ENCODE measurements around the gene ABHD2. TPM values are rescaled to one million over a fixed set of nuclear protein-coding genes. Genes with fewer than 3 reads are reported as not detected.
A peak's percentile ranks its signal among the peaks of the same experiment; 100 is the strongest.

Gene ABHD2
- total and polyA plus RNA-seq, 9 donors = 17.0 to 107 (median 89.5) TPM

DNA sequence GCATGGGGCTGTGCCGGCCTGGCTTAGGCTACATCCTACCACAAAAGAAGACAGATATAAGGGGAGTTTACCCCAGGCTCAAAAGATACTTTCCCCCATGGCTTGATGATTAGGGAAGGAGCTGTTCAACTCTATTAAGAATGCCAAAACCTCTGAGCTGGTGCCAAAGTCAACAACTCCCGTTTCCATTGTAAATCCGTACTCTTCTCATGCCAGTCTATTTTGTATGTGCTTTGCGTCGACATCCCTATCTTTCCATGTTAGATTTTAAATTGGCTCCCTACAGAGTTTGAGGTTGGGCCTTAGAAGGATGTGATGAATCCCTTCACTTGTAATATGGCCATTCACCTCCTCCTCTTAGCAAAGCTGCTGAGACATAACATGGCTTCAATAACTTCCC is 86.2 kb downstream of the ABHD2 start:
- TF ChIP-seq POLR2A (IDR thresholded peaks at IDR 0.05) = no peak
- intact Hi-C loops (cut with DNase I) = loop anchor here in 3 of 4 donors (2.0 to 10.0 kb wide), 4 partner anchors 70 to 270 kb away; no protein-coding TSS in a partner anchor
- WGBS, 3 donors = 47 to 50% (median 50%) methylated on average over 5 of the region's 5 CpGs
- no peak for DNase-seq
- H3K36me3 ChIP-seq = no peaks in the 10 kb centered on the region
- H3K4me3 ChIP-seq = no peak overlapping the region
- H3K27me3 ChIP-seq = no peaks in the 10 kb centered on the region
- H3K27ac ChIP-seq = no peak overlapping the region
- H3K9me3 ChIP-seq = no peaks in the 10 kb centered on the region
- no peaks in the 10 kb centered on the region for H3K4me1 ChIP-seq (ENCODE audit: insufficient read depth)

DNA sequence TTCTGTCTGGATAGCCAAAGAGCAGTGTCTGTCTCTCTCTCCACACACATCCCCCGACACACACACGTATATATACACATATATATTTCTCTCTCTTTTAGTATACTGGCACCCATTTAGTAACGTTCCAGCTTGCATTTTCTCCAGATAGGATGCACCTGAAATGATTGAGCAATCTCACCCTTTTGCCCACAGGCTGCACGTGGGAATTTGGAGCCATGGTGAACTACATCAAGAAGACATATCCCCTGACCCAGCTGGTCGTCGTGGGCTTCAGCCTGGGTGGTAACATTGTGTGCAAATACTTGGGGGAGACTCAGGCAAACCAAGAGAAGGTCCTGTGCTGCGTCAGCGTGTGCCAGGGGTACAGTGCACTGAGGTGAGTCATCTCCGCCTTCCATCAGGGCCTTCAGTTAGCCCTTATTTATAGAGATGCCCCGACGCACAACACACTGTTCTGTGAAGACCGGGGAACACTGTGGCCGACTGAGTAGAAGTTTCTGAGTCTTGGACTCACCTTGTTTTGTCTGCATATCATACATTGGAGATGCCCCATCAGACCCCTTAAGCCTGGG is 87.4 kb downstream of the ABHD2 start:
- no peak overlapping the region for H3K4me3 ChIP-seq
- no peaks in the 10 kb centered on the region for H3K27me3 ChIP-seq
- TF ChIP-seq, protein P1, sequence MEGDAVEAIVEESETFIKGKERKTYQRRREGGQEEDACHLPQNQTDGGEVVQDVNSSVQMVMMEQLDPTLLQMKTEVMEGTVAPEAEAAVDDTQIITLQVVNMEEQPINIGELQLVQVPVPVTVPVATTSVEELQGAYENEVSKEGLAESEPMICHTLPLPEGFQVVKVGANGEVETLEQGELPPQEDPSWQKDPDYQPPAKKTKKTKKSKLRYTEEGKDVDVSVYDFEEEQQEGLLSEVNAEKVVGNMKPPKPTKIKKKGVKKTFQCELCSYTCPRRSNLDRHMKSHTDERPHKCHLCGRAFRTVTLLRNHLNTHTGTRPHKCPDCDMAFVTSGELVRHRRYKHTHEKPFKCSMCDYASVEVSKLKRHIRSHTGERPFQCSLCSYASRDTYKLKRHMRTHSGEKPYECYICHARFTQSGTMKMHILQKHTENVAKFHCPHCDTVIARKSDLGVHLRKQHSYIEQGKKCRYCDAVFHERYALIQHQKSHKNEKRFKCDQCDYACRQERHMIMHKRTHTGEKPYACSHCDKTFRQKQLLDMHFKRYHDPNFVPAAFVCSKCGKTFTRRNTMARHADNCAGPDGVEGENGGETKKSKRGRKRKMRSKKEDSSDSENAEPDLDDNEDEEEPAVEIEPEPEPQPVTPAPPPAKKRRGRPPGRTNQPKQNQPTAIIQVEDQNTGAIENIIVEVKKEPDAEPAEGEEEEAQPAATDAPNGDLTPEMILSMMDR (IDR thresholded peaks at IDR 0.05) = no peak
- TF ChIP-seq EP300 (IDR thresholded peaks at IDR 0.05) (no peak), POLR2A (IDR thresholded peaks at IDR 0.05) (no peak)
- H3K27ac ChIP-seq = no peak overlapping the region
- intact Hi-C loops (cut with DNase I) = loop anchor here (2.0 to 10.0 kb wide), 5 partner anchors 71 to 271 kb away; no protein-coding TSS in a partner anchor
- H3K36me3 ChIP-seq = no peaks in the 10 kb centered on the region
- H3K9me3 ChIP-seq = no peaks in the 10 kb centered on the region
- no peak for DNase-seq
- H3K4me1 ChIP-seq (ENCODE audit: insufficient read depth) = no peaks in the 10 kb centered on the region
- WGBS, 3 donors = 79 to 84% (median 82%) methylated on average over 13 of the region's 13 CpGs

DNA sequence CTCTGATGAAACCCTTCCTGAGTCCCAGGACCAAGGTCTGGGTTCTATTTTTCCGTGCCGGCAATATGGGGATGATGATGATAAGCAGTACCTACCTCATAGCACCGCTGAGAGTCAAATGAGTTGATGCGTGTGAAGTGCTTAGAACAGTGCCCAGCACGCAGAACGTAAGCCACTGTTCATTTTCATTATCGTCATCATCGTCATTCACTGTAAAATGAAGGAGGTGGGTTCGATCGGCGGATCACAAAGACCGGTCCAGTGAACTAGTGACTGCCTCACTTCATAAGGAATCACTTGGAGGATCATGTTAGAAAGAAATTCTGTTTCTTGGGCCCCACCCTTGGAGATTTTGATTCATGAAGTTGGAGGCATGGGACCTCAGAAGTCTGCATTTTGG is 88.9 kb downstream of the ABHD2 start:
- Histone ChIP-seq H3K4me3 (no peak overlapping the region), H3K27me3 (no peaks in the 10 kb centered on the region), H3K36me3 (no peaks in the 10 kb centered on the region), H3K9me3 (no peaks in the 10 kb centered on the region), H3K27ac (no peak overlapping the region), H3K4me1 (ENCODE audit: insufficient read depth) (no peaks in the 10 kb centered on the region)
- TF ChIP-seq EP300 (IDR thresholded peaks at IDR 0.05) (no peak), POLR2A (IDR thresholded peaks at IDR 0.05) (no peak)
- TF ChIP-seq, protein P1 (IDR thresholded peaks at IDR 0.05) = no peak
- intact Hi-C loops (cut with DNase I) = loop anchor here in 3 of 4 donors (2.0 to 10.0 kb wide), 4 partner anchors 72 to 272 kb away; no protein-coding TSS in a partner anchor
- WGBS, 3 donors = 90 to 96% (median 95%) methylated on average over 12 of the region's 12 CpGs
- DNase-seq = no peak

DNA sequence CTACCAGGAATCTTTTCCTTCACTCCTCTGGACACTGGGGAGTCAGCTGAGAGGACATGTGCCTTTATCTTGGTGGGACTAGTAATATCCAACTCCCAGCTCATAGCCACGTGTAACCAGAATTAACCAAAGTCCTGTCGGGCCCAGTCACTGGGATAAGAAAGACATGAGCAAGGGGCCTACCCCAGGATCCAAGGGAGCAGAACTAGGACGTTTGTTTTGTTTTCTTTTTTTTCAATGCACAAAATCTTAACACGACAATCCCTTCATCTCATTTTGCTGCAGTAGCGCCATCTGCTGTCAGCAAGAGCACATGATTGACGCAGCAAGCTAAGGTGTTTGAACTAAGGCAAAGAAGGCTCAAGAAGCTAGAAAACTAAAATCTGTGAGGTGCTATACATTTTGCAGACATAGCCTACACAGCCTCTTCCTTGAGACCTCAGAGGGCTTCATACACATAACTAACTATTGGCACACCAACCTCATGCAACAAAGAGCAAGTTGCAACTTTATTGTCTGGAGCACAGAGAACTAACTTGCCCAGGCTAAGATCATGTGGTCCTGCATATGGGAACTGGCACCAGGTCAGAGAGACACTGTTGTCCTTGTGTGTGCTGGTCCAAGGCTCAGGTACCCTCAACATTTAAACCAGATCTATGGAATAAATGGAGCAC is 89.5 kb downstream of the ABHD2 start:
- Histone ChIP-seq H3K27me3 (no peaks in the 10 kb centered on the region), H3K27ac (no peak overlapping the region), H3K9me3 (no peaks in the 10 kb centered on the region), H3K4me1 (ENCODE audit: insufficient read depth) (no peaks in the 10 kb centered on the region), H3K4me3 (no peak overlapping the region), H3K36me3 (no peaks in the 10 kb centered on the region)
- DNase-seq = peak; percentile 50 to 75 (median 71)
- WGBS, 3 donors = 4 to 6% (median 5%) methylated on average over 6 of the region's 6 CpGs
- intact Hi-C loops (cut with DNase I) = loop anchor here in 3 of 4 donors (2.0 to 10.0 kb wide), 4 partner anchors 73 to 273 kb away; no protein-coding TSS in a partner anchor
- TF ChIP-seq, protein P1 (IDR thresholded peaks at IDR 0.05) = peak; percentile 65 to 80 (median 80)
- no peak for TF ChIP-seq POLR2A (IDR thresholded peaks at IDR 0.05)

Measured in ovary (tissue), 9 donors.